GM19025 (cell line): ENCODE data around the gene CLDN10.

ENCODE experiments used
- ATAC-seq: cut with Tn5 transposase; IDR thresholded peaks from one replicate; pipeline ENCODE4 v1.9.1; 2021; ENCODE audit warnings: mild to moderate bottlenecking, low read depth, moderate library complexity; ENCODE audit not compliant: unreplicated experiment

Gene CLDN10

DNA sequence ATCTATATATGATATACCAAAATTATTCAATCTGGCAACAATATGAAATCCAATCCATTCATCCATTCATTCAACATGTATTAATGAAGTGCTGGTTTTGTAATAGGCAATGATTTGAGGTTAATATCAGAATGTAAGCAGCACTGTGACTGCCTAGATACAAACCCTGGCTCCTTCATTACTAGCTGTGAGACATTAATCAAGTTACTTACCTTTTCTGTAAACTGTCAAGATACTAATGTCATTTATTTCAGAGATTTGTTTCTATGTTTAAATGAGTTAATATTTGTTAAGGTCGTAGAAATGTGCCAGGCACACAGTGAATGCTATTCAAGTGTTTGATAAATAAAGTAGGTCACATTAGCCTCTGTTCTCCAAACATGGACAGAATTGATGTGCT, 40.9 kb downstream of the CLDN10 start:
- no peak for ATAC-seq

DNA sequence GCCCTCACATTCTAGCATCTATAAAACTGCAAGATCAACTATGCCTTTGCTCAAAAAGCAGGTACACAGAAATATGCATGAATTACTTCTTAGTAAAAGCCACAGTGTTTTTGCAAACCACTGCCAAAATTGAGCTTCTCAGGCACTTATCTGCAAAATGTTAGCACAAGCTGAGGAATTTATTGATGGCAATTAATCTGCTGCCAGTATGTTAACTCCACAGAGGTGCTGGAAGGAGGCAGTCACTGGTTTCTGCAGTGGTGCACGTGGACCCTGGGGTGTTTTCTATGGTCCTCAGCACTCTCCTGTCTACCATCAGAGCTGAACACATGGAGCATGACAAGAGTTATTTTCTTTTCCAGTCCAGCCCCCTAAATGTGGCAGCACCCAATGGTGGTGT, 44.2 kb downstream of the CLDN10 start:
- ATAC-seq = no peak

DNA sequence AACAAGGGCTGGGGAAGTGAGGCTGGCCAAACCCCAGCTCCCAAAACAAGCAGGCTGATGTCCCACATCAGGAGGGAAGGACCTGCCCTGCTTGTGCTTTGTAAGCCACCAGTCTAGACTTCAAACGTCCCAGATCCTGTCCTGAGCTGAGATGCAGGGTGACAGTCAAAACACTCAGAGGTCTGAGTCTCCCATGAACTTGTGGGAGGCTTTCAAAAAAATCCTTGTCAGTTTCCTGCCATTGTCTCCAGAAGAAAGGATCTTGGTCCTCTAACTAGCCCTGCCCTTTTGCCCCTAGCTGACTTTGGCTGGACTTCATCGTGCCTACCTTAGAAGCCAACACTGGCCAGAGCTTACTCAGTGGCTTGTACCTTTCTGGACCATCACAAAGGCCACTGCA, 48.7 kb downstream of the CLDN10 start:
- no peak for ATAC-seq

DNA sequence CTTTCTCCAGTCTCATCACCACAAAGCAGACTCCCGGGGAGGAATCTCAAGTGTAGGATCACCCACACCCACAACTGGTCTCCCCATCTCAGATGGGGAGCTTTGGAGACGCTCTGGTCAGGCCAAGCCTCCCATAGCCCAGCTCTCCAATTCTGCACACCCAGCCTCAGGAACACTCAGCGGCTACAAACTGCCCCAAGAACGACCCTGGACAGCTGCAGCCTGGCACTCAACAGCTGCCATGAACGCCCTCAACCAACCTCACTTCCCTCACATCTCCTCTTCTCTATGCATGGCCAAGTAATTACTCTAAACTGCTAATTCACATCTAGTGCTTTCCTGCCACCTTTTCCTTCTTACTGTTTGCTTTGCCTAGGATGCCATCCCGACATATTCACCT, 49.4 kb downstream of the CLDN10 start:
- ATAC-seq = no peak

DNA sequence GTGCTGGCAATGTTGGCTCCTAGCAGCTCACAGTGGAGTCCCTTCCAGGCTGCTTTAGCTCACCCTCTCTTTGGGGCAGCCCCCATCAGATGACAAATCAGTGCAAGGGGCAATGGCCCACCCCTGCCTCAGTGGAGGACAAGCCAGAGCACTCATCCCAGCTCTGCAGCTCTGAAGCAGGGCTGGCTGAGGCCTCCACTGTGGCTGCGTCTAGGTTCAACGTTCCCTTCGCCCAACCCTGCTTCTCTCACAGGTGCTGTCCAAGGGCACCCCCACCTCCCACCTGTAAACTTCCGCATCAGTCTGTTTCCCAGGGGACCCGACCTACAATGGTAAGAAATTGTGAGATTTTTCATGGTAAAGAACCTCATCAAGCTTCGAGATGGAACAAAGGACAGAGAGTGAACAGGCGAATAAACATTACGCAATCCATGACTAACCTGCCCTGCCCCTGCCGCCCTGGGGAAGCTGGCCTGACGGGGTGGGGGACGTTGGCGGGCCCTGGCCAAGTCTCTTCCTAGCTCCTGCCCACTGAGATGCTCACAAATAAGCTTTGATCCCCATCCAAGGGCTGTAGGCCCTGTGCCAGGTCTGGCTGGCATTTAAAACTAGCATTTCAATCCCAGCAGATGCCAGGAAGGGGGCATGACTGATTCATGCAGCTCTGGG, 51.5 kb downstream of the CLDN10 start:
- ATAC-seq = no peak

DNA sequence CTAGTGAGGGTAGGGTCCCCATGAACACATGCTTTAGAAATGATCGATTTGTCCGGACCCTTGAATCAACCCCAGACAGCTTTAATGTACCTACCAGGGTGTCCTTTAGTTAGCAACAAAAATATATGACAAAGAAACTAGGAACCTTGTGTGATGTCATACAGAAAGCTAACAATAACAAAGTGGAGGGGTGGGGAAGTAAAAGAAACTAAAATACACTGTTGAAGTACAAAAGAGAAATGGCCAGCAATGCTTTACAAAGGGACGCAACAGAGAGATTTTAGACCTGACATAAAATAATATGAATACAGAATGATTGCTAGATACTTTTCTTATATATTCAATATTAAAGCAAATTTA, 52.0 kb downstream of the CLDN10 start:
- no peak for ATAC-seq

DNA sequence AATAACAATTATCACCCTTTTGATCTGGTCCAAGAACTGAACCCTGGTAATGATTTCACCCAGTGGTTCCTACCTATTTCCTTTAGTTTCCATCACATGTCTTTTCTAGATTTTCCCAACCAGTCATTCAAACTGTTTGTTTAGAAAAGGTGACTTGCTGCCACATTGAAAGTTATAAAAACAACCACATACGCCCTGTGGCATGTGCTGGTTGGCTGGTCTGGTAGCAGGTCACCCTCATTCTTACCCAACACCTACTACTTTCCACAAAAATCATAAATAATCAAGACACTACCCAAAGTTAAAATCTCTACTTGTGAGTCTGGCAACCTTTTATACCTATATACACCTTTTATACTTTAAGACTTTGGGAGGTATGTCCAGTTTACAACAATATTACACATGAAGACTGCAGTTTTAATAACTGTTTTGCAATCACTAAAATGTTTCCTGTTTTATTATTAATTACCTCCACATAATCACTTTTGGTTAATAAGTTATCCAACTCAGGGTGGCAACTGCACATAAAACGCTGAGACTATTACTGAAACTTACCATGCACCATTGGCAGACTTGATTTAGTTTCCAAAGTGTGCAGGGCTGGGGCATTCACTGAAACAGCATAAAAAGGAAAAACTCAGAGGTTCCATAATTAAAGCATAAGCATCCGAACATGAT, 53.1 kb downstream of the CLDN10 start:
- no peak for ATAC-seq

DNA sequence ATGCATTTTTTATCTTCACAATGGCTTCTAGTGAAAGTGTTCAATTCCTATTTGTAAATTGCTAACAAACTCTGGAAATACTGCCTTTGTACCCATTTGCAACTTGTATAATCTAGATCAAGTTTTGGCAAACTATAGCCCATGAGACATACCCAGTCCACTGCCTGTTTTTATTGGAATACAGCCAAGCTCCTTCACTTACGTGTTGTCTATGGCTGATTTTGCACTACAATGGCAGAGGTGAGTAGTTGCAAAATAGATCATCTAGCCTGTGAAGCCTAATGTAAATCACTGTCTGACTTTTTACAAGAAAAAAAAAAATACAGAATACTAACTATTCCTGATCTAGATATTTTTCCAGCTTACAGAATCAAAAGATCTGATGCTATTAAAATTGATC, 54.8 kb downstream of the CLDN10 start:
- ATAC-seq = no peak

DNA sequence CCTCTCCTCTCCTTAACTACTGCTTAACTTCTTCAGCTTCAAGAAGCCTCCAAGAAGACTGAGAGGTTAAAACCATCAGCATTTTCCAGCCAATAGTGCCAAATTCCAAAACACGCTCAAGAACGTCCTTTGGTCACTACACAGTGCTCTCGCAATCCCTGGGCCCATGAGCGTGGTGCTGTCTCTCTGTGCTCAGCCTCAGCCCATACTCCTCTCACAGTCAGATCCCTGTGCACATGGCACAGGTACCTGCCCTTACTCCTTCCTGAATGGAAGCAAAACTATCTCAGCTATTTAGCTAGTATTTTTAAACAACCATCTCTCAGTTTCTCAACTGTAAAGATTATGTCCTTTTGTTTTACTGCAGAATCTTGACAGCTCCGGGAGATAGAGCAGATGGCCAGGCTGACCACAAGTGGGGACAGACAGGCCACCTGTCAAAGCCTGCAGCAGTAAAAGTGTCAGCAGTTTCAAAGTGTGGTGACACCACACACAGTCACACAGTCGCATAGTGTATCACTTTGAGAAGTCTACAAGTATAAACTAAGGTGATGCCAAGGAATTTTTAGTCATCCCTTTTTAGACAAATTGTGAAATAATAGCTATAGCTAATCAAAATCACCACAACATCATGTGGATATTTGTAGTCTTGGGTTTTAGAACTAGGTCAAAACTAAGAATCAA, 56.3 kb downstream of the CLDN10 start:
- peak; percentile 56 for ATAC-seq

DNA sequence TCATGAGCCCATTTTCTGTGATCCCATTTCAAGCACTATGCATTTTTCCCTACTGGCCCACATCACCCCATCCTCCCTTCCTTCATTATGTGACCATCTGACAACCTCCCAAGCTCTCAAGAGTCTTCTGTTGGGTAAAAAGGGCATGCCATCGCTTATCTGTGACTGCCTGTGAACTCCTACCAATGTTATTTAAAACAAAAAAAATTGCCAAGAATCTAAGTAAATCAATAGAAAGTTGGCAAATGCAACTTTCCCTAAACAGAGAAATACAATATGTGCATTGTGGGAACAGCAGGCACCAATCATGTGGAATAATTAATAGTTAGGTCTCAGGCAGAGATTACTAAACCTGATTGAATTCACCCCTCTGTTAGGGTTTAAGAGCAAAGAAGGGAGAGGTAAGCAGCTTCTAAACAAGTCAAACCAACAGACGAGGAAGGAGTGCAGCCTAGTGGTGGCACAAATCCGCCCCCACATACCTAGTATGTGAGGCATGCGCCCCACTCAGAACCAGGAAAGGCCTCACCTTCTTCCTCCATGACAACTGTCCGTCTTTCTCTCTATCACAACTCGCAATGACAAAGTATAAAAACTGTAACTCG, 62.2 kb downstream of the CLDN10 start:
- ATAC-seq = no peak

DNA sequence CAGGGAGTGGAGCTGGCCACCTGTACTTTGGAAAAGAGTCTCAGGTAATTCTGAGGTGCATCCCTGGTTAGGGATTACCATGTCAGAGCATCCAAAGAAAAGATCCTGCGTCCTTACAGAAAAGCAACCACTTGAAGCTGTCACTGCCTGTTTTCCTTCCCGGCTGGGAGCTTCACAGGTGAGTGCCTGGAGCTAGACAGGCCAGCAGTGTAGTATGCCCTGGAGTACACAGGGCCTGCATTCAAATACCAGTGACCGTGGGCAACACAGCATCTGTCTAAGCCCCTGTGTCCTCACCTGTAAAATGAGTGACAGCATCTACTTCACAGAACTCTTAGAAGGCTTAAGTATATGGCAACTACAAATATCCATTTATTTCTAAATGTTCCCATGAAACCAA, 63.0 kb downstream of the CLDN10 start:
- ATAC-seq = no peak

DNA sequence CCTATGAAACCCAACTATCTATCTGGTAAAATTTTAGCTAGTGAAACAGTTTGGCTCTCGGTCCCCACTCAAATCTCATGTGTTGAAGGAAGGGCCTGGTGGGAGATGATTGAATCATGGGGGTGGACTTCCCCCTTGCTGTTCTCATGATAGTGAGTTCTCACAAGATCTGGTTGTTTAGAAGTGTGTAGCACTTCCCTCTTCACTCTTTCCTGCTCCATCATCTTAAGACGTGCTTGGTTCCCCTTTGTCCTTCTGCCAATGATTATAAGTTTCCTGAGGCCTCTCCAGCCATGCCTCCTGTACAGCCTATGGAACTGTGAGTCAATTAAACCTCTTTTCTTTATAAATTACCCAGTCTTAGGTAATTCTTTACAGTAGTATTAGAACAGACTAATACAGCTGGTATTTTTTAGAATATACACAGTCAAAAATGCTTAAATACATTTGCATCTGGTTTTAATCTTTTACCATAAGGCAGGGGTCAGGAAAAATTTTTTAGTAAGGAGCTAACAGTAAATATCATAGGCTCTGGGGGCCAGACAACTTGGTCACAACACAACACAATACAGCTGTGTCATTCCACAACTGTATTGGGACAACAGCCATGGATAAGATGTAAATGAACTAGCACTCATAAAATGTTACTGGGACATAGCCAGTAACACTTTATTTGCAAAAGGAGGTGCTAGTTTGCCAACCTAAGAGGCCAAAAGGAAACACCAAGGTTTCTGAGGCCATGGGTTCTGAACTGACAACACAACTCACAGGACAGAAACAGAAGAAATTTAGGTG, 67.7 kb downstream of the CLDN10 start:
- no peak for ATAC-seq

DNA sequence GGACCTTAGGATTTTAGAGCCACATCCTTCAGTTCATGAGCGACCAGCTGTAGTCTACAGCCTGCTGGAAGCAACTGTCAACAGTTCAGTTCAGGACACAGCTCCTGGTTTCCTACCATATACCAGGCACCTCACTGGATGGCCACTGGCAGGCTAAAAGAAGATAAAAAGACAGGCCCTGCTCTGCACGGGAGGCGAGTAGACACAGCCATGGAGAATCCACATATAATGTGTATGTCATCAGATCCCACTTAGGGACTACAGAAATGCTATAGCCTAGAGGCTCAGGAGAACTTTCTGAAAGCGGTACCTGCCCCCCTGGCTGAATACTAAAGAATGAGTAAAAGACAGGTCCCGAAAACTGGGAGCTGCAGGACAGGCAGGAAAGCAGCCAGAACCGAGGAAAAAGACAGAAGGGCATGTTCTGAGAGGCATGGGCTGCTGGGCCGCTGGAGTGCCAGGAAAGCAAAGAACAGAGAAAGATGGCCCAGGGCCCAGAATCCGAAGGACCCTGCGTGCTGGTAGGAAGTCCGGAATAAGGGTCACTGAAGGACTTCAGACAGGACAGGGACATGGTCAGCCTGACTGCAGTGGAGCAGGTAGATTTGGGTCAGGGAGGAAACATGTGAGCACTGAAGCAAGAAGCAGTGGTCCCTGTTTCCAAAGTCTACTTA, 68.4 kb downstream of the CLDN10 start:
- ATAC-seq = no peak

DNA sequence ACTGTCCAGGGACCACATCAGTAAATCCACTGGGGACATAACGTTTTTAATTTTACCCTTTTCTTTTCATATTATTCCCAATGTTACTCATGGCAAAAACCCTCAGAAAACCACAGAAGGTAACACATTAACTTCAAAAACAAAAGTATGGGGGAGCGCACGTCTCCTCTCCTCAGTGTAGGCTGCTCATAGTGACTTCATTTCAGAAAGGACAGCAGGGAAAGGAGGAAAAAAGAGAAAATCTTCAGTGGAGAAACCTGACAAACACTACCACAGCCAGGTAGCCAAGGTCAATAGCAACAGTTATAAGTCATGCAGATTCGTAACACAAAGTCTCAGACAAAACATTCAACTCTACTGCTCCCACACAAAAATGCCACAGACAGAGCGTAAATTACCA, 70.6 kb downstream of the CLDN10 start:
- ATAC-seq = no peak

DNA sequence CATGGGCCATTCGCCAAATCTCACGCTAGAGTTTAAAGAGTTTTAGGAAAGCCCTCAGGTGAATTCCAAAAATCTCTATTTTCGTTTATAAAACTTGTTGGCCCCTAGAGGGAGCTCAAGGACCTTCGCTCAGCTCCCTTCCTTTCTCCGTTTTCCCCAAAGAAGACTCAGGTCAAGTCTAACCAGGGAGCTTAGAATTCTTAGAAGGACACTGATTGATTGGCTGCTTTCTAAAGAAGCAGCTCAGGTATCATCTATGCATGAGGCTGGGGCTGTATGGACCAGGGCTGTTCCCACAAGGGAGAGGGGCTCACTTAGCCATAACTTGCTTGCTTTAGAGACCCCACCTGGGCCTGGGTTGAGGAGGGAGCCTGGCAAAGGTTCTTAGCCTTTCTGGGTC, 71.5 kb downstream of the CLDN10 start:
- ATAC-seq = no peak

DNA sequence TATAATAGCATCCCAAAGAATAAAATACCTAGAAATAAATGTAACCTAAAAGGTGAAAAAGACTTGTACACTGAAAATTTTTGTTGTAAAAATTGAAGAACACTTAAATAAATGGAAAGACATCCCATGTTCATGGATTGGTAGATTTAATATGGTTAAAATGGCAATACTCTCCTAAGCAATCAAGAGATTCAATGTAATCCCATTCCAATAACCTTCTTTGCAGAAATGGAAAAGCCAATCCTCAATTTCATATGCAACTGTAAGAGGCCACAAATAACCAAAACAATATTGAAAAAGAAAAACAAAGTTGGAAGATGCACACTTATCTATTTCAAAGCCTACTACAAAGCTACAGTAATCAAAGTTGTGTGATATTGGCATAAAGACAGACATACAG, 74.2 kb downstream of the CLDN10 start:
- no peak for ATAC-seq

DNA sequence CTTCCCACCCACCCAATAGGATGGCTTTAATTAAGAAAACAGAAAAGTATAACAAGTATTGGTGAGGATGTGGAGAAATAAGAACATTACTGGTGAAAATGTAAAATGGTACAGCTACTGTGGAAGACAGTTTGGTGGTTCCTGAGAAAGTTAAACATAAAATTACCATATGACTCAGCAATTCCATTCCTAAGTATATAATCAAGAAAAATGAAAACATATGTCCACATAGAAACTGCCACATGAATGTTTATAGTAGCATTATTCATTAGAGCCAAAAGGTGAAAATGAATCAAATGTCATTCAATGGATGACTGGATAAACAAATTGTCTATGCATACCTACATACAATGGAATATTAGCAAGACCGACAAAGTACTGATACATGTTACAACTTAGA, 75.1 kb downstream of the CLDN10 start:
- ATAC-seq = no peak

DNA sequence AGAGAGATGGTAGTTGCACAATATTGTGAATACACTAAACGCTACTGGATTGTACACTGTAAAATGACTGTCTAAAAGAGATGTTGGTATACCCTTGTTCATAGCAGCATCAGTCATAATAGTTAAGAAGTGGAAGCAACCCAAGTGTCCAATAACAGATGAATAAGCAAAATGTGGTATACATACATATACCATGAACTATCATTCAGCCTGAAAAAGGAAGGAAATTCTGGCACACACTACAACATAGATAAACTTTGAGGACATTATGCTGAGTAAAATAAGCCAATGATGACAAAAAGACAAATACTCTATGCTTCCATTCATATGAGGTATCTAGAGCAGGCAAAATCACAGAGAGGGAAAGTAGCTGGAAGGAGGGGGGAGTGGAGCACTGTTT, 76.0 kb downstream of the CLDN10 start:
- no peak for ATAC-seq

DNA sequence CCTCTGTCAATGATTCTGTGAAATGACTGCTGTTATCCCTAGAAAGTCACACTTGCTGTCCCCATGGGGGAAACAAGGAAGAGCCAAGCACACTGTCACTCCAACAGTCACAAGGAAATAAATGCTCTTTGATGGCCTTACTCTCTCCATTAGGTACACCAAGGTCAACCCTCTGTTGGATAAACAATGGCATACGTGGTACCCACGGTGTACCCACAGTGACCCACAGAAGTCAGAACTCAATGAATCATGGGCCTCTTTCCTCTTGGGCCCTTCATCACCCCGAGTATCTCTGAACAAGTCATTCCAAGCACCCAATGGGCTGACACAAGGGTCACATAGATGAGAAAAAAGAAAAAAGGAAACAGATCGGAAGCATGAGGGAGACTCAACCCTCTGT, 76.6 kb downstream of the CLDN10 start:
- ATAC-seq = no peak
